Measurements from ENCODE around the gene SPATA20. TPM values are rescaled to one million over a fixed set of nuclear protein-coding genes. Genes with fewer than 3 reads are reported as not detected.

SPATA20 gene
- total and polyA plus RNA-seq, 2 of the 13 experiments (the other 11 are each of a cell fraction or from before 2014, with no cell fraction given) = 36.1 to 64.8 TPM

GRCh38 chr17:50541716-50542688, 5.0 kb upstream of the SPATA20 start (continued):
- TF ChIP-seq JUN (CRISPR knock-in tag; IDR thresholded peaks at IDR 0.05) (peak; percentile 75; the same call in 1 of the 2 replicates), ZZZ3 (CRISPR knock-in tag; IDR thresholded peaks at IDR 0.05; ENCODE audit: borderline replicate concordance) (0 out of 2 replicates have a peak, but pooled peaks have one; percentile 14), ZNF501 (CRISPR knock-in tag; IDR thresholded peaks at IDR 0.05) (peak; percentile 80; the same call in 1 of the 2 replicates), ATF1 (CRISPR knock-in tag; IDR thresholded peaks at IDR 0.05) (no peak), ATF7-NPFF (CRISPR knock-in tag; IDR thresholded peaks at IDR 0.05; ENCODE audit: low read depth) (peak; percentile 97), ZNF510 (CRISPR knock-in tag; IDR thresholded peaks at IDR 0.05; ENCODE audit: low read depth) (0 out of 2 replicates have a peak, but pooled peaks have one; percentile 57), ZNF724P (CRISPR knock-in tag; IDR thresholded peaks at IDR 0.05; ENCODE audit: borderline replicate concordance) (peak; percentile 57; the same call in 1 of the 2 replicates), ZNF766 (CRISPR knock-in tag; IDR thresholded peaks at IDR 0.05; ENCODE audit: borderline replicate concordance) (peak; percentile 73; the same call in 1 of the 2 replicates), NR2F6 (IDR thresholded peaks at IDR 0.05) (no peak), NR2F6 (CRISPR knock-in tag; IDR thresholded peaks at IDR 0.05) (peak; percentile 39), TEAD3 (CRISPR knock-in tag; optimal IDR thresholded peaks at IDR 0.05; ENCODE audit: borderline replicate concordance) (peak; percentile 33), SMAD3 (CRISPR knock-in tag; IDR thresholded peaks at IDR 0.05) (no peak; the same call in 1 of the 2 replicates), DNMT1 (CRISPR knock-in tag; IDR thresholded peaks at IDR 0.05) (no peak), ZNF224 (CRISPR knock-in tag; IDR thresholded peaks at IDR 0.05) (no peak), ZNF761 (CRISPR knock-in tag; conservative IDR thresholded peaks at IDR 0.05) (peak; percentile 64; the same call in 1 of the 2 replicates), ZNF792 (CRISPR knock-in tag; IDR thresholded peaks at IDR 0.05) (peak; percentile 58), MATR3 (CRISPR knock-in tag; IDR thresholded peaks at IDR 0.05) (no peak), NPAS2 (CRISPR knock-in tag; IDR thresholded peaks at IDR 0.05; ENCODE audit: borderline replicate concordance) (no peak), ZNF441 (CRISPR knock-in tag; IDR thresholded peaks at IDR 0.05; ENCODE audit: borderline replicate concordance) (peak; percentile 78), NFATC3 (CRISPR knock-in tag; IDR thresholded peaks at IDR 0.05) (no peak; the same call in 1 of the 2 replicates), HMG20A (CRISPR knock-in tag; IDR thresholded peaks at IDR 0.05; ENCODE audit: borderline replicate concordance) (0 out of 2 replicates have a peak, but pooled peaks have one; percentile 17), ZBTB7B (CRISPR knock-in tag; IDR thresholded peaks at IDR 0.05) (peak; percentile 66; the same call in 1 of the 2 replicates), ZNF879 (CRISPR knock-in tag; IDR thresholded peaks at IDR 0.05) (no peak; the same call in 1 of the 2 replicates)
- TF ChIP-seq, protein P1, sequence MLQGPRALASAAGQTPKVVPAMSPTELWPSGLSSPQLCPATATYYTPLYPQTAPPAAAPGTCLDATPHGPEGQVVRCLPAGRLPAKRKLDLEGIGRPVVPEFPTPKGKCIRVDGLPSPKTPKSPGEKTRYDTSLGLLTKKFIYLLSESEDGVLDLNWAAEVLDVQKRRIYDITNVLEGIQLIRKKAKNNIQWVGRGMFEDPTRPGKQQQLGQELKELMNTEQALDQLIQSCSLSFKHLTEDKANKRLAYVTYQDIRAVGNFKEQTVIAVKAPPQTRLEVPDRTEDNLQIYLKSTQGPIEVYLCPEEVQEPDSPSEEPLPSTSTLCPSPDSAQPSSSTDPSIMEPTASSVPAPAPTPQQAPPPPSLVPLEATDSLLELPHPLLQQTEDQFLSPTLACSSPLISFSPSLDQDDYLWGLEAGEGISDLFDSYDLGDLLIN (CRISPR knock-in tag; IDR thresholded peaks at IDR 0.05; ENCODE audit: borderline replicate concordance) = no peak; the same call in 1 of the 2 replicates
- TF ChIP-seq, protein P2, sequence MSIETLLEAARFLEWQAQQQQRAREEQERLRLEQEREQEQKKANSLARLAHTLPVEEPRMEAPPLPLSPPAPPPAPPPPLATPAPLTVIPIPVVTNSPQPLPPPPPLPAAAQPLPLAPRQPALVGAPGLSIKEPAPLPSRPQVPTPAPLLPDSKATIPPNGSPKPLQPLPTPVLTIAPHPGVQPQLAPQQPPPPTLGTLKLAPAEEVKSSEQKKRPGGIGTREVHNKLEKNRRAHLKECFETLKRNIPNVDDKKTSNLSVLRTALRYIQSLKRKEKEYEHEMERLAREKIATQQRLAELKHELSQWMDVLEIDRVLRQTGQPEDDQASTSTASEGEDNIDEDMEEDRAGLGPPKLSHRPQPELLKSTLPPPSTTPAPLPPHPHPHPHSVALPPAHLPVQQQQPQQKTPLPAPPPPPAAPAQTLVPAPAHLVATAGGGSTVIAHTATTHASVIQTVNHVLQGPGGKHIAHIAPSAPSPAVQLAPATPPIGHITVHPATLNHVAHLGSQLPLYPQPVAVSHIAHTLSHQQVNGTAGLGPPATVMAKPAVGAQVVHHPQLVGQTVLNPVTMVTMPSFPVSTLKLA (IDR thresholded peaks at IDR 0.05) = no peak
- TF ChIP-seq, protein P3, sequence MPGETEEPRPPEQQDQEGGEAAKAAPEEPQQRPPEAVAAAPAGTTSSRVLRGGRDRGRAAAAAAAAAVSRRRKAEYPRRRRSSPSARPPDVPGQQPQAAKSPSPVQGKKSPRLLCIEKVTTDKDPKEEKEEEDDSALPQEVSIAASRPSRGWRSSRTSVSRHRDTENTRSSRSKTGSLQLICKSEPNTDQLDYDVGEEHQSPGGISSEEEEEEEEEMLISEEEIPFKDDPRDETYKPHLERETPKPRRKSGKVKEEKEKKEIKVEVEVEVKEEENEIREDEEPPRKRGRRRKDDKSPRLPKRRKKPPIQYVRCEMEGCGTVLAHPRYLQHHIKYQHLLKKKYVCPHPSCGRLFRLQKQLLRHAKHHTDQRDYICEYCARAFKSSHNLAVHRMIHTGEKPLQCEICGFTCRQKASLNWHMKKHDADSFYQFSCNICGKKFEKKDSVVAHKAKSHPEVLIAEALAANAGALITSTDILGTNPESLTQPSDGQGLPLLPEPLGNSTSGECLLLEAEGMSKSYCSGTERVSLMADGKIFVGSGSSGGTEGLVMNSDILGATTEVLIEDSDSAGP (CRISPR knock-in tag; IDR thresholded peaks at IDR 0.05; ENCODE audit: borderline replicate concordance) = peak; percentile 72

Measured in HepG2 (cell line).